Astrocyte (in vitro differentiated cells and primary cell): ENCODE results near the gene SPSB3. TPM values are rescaled to one million over a fixed set of nuclear protein-coding genes. Genes with fewer than 3 reads are reported as not detected.

Experiments
- DNase-seq: peaks from one replicate; pipeline ENCODE4 v3.0.0-alpha.2; 2010; ENCODE audit warnings: low read depth
- FAIRE-seq: peaks from 2 replicates; lab custom pipeline; 2011; peaks lifted over from hg19 to GRCh38; lab: Jason Lieb, UNC
- H2AFZ ChIP-seq: 2 replicates; pipeline ENCODE4 v1.6.0; 2012; ENCODE audit warnings: low read depth, low read length, inconsistent platforms
- H3K27ac ChIP-seq: 2 replicates; pipeline ENCODE4 v1.5.1; 2011; ENCODE audit warnings: low read depth, low read length, inconsistent platforms
- H3K27me3 ChIP-seq: 2 replicates; pipeline ENCODE4 v1.6.0; 2011; ENCODE audit warnings: low read length, inconsistent platforms; ENCODE audit not compliant: insufficient read depth
- H3K36me3 ChIP-seq: 2 replicates; pipeline ENCODE4 v1.5.1; 2011; ENCODE audit warnings: low read length, inconsistent platforms; ENCODE audit not compliant: insufficient read depth
- H3K4me1 ChIP-seq: 2 replicates; pipeline ENCODE4 v1.5.1; 2011; ENCODE audit warnings: low read length, inconsistent platforms; ENCODE audit not compliant: insufficient read depth
- H3K4me2 ChIP-seq: 2 replicates; pipeline ENCODE4 v1.6.0; 2012; ENCODE audit warnings: low read length, inconsistent platforms
- H3K4me3 ChIP-seq: 2 replicates; pipeline ENCODE4 v1.5.1; 2011; ENCODE audit warnings: low read depth, mild to moderate bottlenecking, low read length, inconsistent platforms; ENCODE audit not compliant: insufficient read depth
- H3K79me2 ChIP-seq: 2 replicates; pipeline ENCODE4 v1.6.0; 2012; ENCODE audit warnings: mild to moderate bottlenecking, low read length, inconsistent platforms; ENCODE audit not compliant: insufficient read depth
- H3K9ac ChIP-seq: 2 replicates; pipeline ENCODE4 v1.6.0; 2012; ENCODE audit warnings: mild to moderate bottlenecking, low read length, inconsistent platforms
- H3K9me3 ChIP-seq: 2 replicates; pipeline ENCODE4 v1.5.1; 2012; ENCODE audit warnings: low read depth, mild to moderate bottlenecking, low read length, inconsistent platforms; ENCODE audit not compliant: insufficient read depth
- H4K20me1 ChIP-seq: 2 replicates; pipeline ENCODE4 v1.6.0; 2012; ENCODE audit warnings: low read length, inconsistent platforms; ENCODE audit not compliant: insufficient read depth
- H3K27ac Mint-ChIP-seq: one replicate; pipeline ENCODE4 v1.8.0; 2021; ENCODE audit warnings: mild to moderate bottlenecking, mixed read lengths; ENCODE audit not compliant: unreplicated experiment
- H3K27me3 Mint-ChIP-seq: one replicate; pipeline ENCODE4 v1.8.0; 2021; ENCODE audit warnings: low read depth, mixed read lengths; ENCODE audit not compliant: unreplicated experiment
- H3K36me3 Mint-ChIP-seq: one replicate; pipeline ENCODE4 v1.8.0; 2021; ENCODE audit warnings: low read depth, mixed read lengths; ENCODE audit not compliant: unreplicated experiment
- H3K4me1 Mint-ChIP-seq: one replicate; pipeline ENCODE4 v1.8.0; 2021; ENCODE audit warnings: low read depth, mixed read lengths; ENCODE audit not compliant: unreplicated experiment
- H3K4me3 Mint-ChIP-seq: one replicate; pipeline ENCODE4 v1.8.0; 2021; ENCODE audit warnings: mild to moderate bottlenecking, moderate library complexity, mixed read lengths; ENCODE audit not compliant: unreplicated experiment
- H3K9me3 Mint-ChIP-seq: one replicate; pipeline ENCODE4 v1.8.0; 2021; ENCODE audit warnings: mild to moderate bottlenecking, mixed read lengths; ENCODE audit not compliant: unreplicated experiment
- CTCF ChIP-seq: IDR thresholded peaks from 2 replicates; pipeline ENCODE4 v1.5.1; 2011; ENCODE audit warnings: low read depth, mild to moderate bottlenecking, inconsistent platforms, low read length, moderate library complexity; ENCODE audit not compliant: insufficient read depth
- EZH2 ChIP-seq: IDR thresholded peaks from 2 replicates; pipeline ENCODE4 v1.6.1; 2012; ENCODE audit warnings: mild to moderate bottlenecking, low read length, inconsistent platforms; ENCODE audit not compliant: insufficient read depth
- total RNA-seq: library from RNA; stranded (reverse); gene quantifications from 2 replicates; pipeline ENCODE4 v1.2.1, GENCODE V29; 2021

The SPSB3 gene
- total RNA-seq, 1 donor from 2014 or later: 23.3 TPM

- H3K27ac ChIP-seq: no peak overlapping the region
- Mint-ChIP-seq H3K27ac (no peak overlapping the region), H3K4me1 (peaks cover 6% of the 10 kb centered on the region), H3K4me3 (no peak overlapping the region), H3K9me3 (no peaks in the 10 kb centered on the region), H3K27me3 (no peaks in the 10 kb centered on the region), H3K36me3 (no peaks in the 10 kb centered on the region)
- no peaks in the 10 kb centered on the region for H3K9me3 ChIP-seq
- H4K20me1 ChIP-seq: peaks cover 48% of the 10 kb centered on the region
- DNase-seq (no peak), FAIRE-seq (no peak)
- peaks cover 15% of the 10 kb centered on the region for H3K79me2 ChIP-seq
- no peak overlapping the region for H3K9ac ChIP-seq
- no peaks in the 10 kb centered on the region for H3K36me3 ChIP-seq
- H3K4me1 ChIP-seq: peaks cover 16% of the 10 kb centered on the region
- no peak overlapping the region for H2AFZ ChIP-seq
- no peak for TF ChIP-seq EZH2
- no peak for TF ChIP-seq CTCF
- no peak overlapping the region for H3K4me2 ChIP-seq
- H3K4me3 ChIP-seq: no peak overlapping the region
- no peaks in the 10 kb centered on the region for H3K27me3 ChIP-seq
Measured at GRCh38 chr16:1768061-1768766, 14.2 kb downstream of the SPSB3 start.

GRCh38 chr16:1767116-1767994 lies 15.0 kb downstream of the SPSB3 start:
- no peaks in the 10 kb centered on the region for H3K9me3 ChIP-seq
- no peaks in the 10 kb centered on the region for H3K36me3 ChIP-seq
- H3K4me2 ChIP-seq: no peak overlapping the region
- no peak for TF ChIP-seq EZH2
- no peak for TF ChIP-seq CTCF
- H3K9me3 Mint-ChIP-seq: no peaks in the 10 kb centered on the region
- peaks cover 15% of the 10 kb centered on the region for H3K4me1 ChIP-seq
- no peaks in the 10 kb centered on the region for H3K27me3 ChIP-seq
- peaks cover 50% of the 10 kb centered on the region for H4K20me1 ChIP-seq
- H3K4me1 Mint-ChIP-seq: peaks cover 5% of the 10 kb centered on the region
- no peak overlapping the region for H2AFZ ChIP-seq
- no peaks in the 10 kb centered on the region for H3K27me3 Mint-ChIP-seq
- DNase-seq (no peak), FAIRE-seq (no peak)
- H3K79me2 ChIP-seq: peaks cover 7% of the 10 kb centered on the region
- H3K4me3 Mint-ChIP-seq: no peak overlapping the region
- H3K27ac Mint-ChIP-seq: peak overlapping the region; percentile 44
- no peak overlapping the region for H3K27ac ChIP-seq
- no peaks in the 10 kb centered on the region for H3K36me3 Mint-ChIP-seq
- H3K9ac ChIP-seq: no peak overlapping the region
- no peak overlapping the region for H3K4me3 ChIP-seq
